Transverse colon (tissue), 4 donors: ENCODE data around the gene ZNF444. TPM values are rescaled to one million over a fixed set of nuclear protein-coding genes. Genes with fewer than 3 reads are reported as not detected.

Experiments used
- DNase-seq: peaks from one replicate; pipeline ENCODE4 v3.0.0-alpha.2; 2019
- H3K27ac ChIP-seq, 4 donors: fragments of 200-600 bp; sonication (generic); 2 replicates each; pipeline ENCODE4 v1.5.1; 2016 to 2018; ENCODE audit warnings: inconsistent platforms in 4 of 4
- H3K27me3 ChIP-seq: fragments of 200-600 bp; sonication (generic); 2 replicates; pipeline ENCODE4 v1.5.1; 2017; ENCODE audit warnings: inconsistent platforms
- H3K36me3 ChIP-seq, 4 donors: fragments of 200-600 bp; sonication (generic); 2 replicates each; pipeline ENCODE4 v1.5.1; 2017 to 2019; ENCODE audit warnings: inconsistent platforms in 4 of 4
- H3K4me1 ChIP-seq, 4 donors: fragments of 200-600 bp; sonication (generic); 2 replicates each; pipeline ENCODE4 v1.5.1; 2017 to 2020; ENCODE audit warnings: inconsistent platforms in 4 of 4
- H3K4me3 ChIP-seq, 4 donors: fragments of 200-600 bp; sonication (generic); 1 replicate in 1 of 4; 2 replicates in 3 of 4; pipeline versions ENCODE4 v1.5.1 to v1.6.1; 2017 to 2019; ENCODE audit warnings: inconsistent platforms in 4 of 4
- H3K9me3 ChIP-seq, 2 donors: fragments of 200-600 bp; sonication (generic); 2 replicates each; pipeline ENCODE4 v1.5.1; 2017 to 2019; ENCODE audit warnings: inconsistent platforms in 2 of 2
- EP300 ChIP-seq: sonication (generic); formaldehyde crosslinking; IDR thresholded peaks from one replicate; pipeline ENCODE4 v1.6.1; 2017; ENCODE audit warnings: antibody characterized with exemption, low read depth
- POLR2A ChIP-seq: fragments of 450-650 bp; IDR thresholded peaks from one replicate; pipeline ENCODE4 v1.6.1; 2016; ENCODE audit warnings: antibody characterized with exemption, mild to moderate bottlenecking, moderate library complexity
- POLR2AphosphoS5 ChIP-seq, 3 donors: sonication (generic); formaldehyde crosslinking; IDR thresholded peaks; one replicate each; pipeline ENCODE4 v1.6.1; 2016; ENCODE audit warnings: antibody characterized with exemption in 3 of 3
- whole genome bisulfite sequencing, 2 donors: methylation state at CpG; one replicate each; pipeline ENCODE4 v1.1.5; 2018; ENCODE audit warnings: low coverage in 1 of 2; 5-methylcytosine and 5-hydroxymethylcytosine counted together
- in situ Hi-C, 4 donors: fragments of 200-750 bp; cut with MboI; loops; one replicate each; pipeline versions ENCODE4 v1.15.0 to v1.15.1; 2017; ENCODE audit warnings: low sequenced_read_pairs in 3 of 4, low pct_ligation_motif_present in 1 of 4, low pct_unique_long_range_greater_than_20kb in 1 of 4
- intact Hi-C: fragments of 100-400 bp; cut with DNase I; formaldehyde crosslinking; loops from one replicate; pipeline ENCODE4 v1.15.1; 2023; ENCODE audit warnings: low total_unique reads
- total RNA-seq, 4 donors: library from RNA; depleted of rRNA; stranded (reverse); fragments of >200 nt; gene quantifications; one replicate each; pipeline ENCODE4 v1.1.0, GENCODE V29; 2016
- TF ChIP-seq, protein P1 (sequence below), 5 experiments: fragments of 200-600 bp in 3 of 5; fragments of 450-650 bp in 2 of 5; sonication (generic) in 3 of 5; IDR thresholded peaks; 1 replicate in 2 of 5; 2 replicates in 3 of 5; pipeline ENCODE4 v1.5.1; 2016 to 2017; ENCODE audit warnings: antibody characterized with exemption in 5 of 5, inconsistent platforms in 3 of 5, mild to moderate bottlenecking in 2 of 5, moderate library complexity in 1 of 5

ZNF444 gene
- total RNA-seq, 4 donors from 2014 or later = 20.7 to 148 (median 39.2) TPM

- Histone ChIP-seq H3K27ac (peak overlapping the region; percentile 84 to 92 (median 90)), H3K4me1 (peaks cover 51 to 68% (median 61%) of the 10 kb centered on the region in 4 donors)
Observed at GRCh38 chr19:56106397-56106849, 34.7 kb upstream of the ZNF444 start.

DNA sequence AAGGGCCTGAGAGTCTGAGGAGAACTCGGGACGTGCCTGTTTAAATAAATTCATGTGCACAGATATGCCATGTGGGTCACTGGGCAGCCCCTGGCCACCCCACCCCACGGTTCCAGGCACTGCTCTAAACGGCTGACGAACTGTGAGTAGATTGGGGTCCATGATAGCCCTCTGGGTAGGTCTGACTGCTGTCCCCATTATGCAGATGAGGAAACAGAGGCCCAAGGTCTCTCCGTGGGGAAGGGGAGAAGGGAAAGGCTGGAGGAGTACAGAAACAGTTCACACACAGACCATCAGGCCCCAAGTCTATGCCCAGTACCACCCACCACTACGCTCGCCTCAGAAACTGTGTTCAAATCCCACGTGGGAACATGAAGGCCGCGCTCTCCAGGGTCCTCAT, 34.1 kb upstream of the ZNF444 start:
- in situ Hi-C loops (no loop called here), intact Hi-C loops (no loop called here)
- Histone ChIP-seq H3K4me1 (peaks cover 57 to 74% (median 67%) of the 10 kb centered on the region in 4 donors), H3K9me3 (no peaks in the 10 kb centered on the region), H3K27me3 (no peaks in the 10 kb centered on the region), H3K4me3 (peak overlapping the region in 1 of 4 donors; percentile 37), H3K27ac (peak overlapping the region; percentile 84 to 92 (median 90)), H3K36me3 (peaks cover 0 to 6% (median 2%) of the 10 kb centered on the region in 4 donors)
- WGBS, 2 donors = 70% methylated on average over 11 of the region's 11 CpGs; no CpG with 5 or more reads in 1 of the 2 donors
- no peak for DNase-seq
- TF ChIP-seq EP300 (no peak), POLR2A (no peak), POLR2AphosphoS5 (IDR thresholded peaks at IDR 0.05) (no peak)
- TF ChIP-seq, protein P1, sequence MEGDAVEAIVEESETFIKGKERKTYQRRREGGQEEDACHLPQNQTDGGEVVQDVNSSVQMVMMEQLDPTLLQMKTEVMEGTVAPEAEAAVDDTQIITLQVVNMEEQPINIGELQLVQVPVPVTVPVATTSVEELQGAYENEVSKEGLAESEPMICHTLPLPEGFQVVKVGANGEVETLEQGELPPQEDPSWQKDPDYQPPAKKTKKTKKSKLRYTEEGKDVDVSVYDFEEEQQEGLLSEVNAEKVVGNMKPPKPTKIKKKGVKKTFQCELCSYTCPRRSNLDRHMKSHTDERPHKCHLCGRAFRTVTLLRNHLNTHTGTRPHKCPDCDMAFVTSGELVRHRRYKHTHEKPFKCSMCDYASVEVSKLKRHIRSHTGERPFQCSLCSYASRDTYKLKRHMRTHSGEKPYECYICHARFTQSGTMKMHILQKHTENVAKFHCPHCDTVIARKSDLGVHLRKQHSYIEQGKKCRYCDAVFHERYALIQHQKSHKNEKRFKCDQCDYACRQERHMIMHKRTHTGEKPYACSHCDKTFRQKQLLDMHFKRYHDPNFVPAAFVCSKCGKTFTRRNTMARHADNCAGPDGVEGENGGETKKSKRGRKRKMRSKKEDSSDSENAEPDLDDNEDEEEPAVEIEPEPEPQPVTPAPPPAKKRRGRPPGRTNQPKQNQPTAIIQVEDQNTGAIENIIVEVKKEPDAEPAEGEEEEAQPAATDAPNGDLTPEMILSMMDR (IDR thresholded peaks at IDR 0.05) = no peak

More at GRCh38 chr19:56106397-56106849, 34.7 kb upstream of the ZNF444 start:
- in situ Hi-C loops = no loop called here
- Histone ChIP-seq H3K9me3 (no peaks in the 10 kb centered on the region), H3K36me3 (peaks cover 0 to 10% (median 4%) of the 10 kb centered on the region in 4 donors), H3K27me3 (no peaks in the 10 kb centered on the region), H3K4me3 (peak overlapping the region in 3 of 4 donors; percentile 19 to 37 (median 22))
- intact Hi-C loops = no loop called here
- TF ChIP-seq POLR2AphosphoS5 (IDR thresholded peaks at IDR 0.05) (peak in 2 of 3 donors; percentile 56 to 57), POLR2A (peak; percentile 90), EP300 (no peak)
- TF ChIP-seq, protein P1 (IDR thresholded peaks at IDR 0.05) = no peak
- WGBS, 2 donors = 66% methylated on average over 19 of the region's 27 CpGs; no CpG with 5 or more reads in 1 of the 2 donors
- DNase-seq = peak; percentile 83

- in situ Hi-C loops (no loop called here), intact Hi-C loops (no loop called here)
- peak overlapping the region in 1 of 4 donors; percentile 17 for H3K4me3 ChIP-seq
- H3K9me3 ChIP-seq = no peaks in the 10 kb centered on the region
- no peaks in the 10 kb centered on the region for H3K36me3 ChIP-seq
- H3K27ac ChIP-seq = peak overlapping the region; percentile 84 to 92 (median 90)
- H3K27me3 ChIP-seq = no peaks in the 10 kb centered on the region
- peak; percentile 66 for DNase-seq
- 35 to 43% methylated on average over 8 to 22 of the region's 27 CpGs for WGBS, 2 donors
- peaks cover 64 to 82% (median 75%) of the 10 kb centered on the region in 4 donors for H3K4me1 ChIP-seq
- TF ChIP-seq, protein P1 (IDR thresholded peaks at IDR 0.05) = no peak
- TF ChIP-seq EP300 = no peak
- peak; percentile 40 for TF ChIP-seq POLR2A
Observed at GRCh38 chr19:56107626-56108351, 33.3 kb upstream of the ZNF444 start.

- Histone ChIP-seq H3K4me1 (peaks cover 64 to 89% (median 82%) of the 10 kb centered on the region in 4 donors), H3K27me3 (no peaks in the 10 kb centered on the region), H3K36me3 (no peaks in the 10 kb centered on the region), H3K4me3 (peak overlapping the region in 1 of 4 donors; percentile 21), H3K27ac (peak overlapping the region; percentile 84 to 92 (median 90)), H3K9me3 (no peaks in the 10 kb centered on the region)
- intact Hi-C loops (no loop called here), in situ Hi-C loops (no loop called here)
- DNase-seq = no peak
- TF ChIP-seq, protein P1 (IDR thresholded peaks at IDR 0.05) = no peak
- TF ChIP-seq POLR2A = no peak
- TF ChIP-seq EP300 = no peak
- no peak for TF ChIP-seq POLR2AphosphoS5 (IDR thresholded peaks at IDR 0.05)
- WGBS, 2 donors = 43 to 45% methylated on average over 5 to 24 of the region's 24 CpGs
Observed at GRCh38 chr19:56108447-56109195, 32.5 kb upstream of the ZNF444 start.
